D721Med (cell line): Measurements from ENCODE around the gene MICAL3.

Source experiments
- DNase-seq: peaks from one replicate; pipeline ENCODE4 v3.0.0; 2011; ENCODE audit warnings: low spot score; ENCODE audit not compliant: insufficient read length
- FAIRE-seq: peaks from 2 replicates; lab custom pipeline; 2011; peaks lifted over from hg19 to GRCh38; lab: Jason Lieb, UNC
- TF ChIP-seq, protein P1 (sequence below): IDR thresholded peaks from 2 replicates; pipeline ENCODE4 v1.5.1; 2012; ENCODE audit warnings: mild to moderate bottlenecking, control low read depth; ENCODE audit not compliant: insufficient read depth; ENCODE audit errors: missing control alignments

The MICAL3 gene

DNA sequence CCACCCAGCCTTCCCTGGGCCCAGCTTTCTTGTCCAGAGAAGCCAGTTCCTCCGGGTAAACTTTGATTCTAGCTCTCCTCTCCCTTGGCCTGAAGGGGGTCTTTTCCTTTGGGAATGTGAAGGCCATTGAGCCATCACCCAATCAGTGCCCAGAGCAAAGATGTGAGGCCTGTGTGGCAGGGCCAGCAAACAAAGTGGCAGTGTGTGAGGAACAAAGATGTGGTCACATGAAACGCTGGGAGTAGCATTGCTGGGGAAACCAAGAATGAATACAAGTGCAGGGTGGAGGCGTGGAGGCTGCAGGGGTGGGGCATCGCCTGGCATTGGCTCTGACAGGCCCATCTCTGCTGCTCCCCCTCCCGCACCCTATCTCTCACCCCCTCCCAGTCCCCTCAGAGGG, 158.2 kb downstream of the MICAL3 start:
- no peak for FAIRE-seq
- TF ChIP-seq, protein P1, sequence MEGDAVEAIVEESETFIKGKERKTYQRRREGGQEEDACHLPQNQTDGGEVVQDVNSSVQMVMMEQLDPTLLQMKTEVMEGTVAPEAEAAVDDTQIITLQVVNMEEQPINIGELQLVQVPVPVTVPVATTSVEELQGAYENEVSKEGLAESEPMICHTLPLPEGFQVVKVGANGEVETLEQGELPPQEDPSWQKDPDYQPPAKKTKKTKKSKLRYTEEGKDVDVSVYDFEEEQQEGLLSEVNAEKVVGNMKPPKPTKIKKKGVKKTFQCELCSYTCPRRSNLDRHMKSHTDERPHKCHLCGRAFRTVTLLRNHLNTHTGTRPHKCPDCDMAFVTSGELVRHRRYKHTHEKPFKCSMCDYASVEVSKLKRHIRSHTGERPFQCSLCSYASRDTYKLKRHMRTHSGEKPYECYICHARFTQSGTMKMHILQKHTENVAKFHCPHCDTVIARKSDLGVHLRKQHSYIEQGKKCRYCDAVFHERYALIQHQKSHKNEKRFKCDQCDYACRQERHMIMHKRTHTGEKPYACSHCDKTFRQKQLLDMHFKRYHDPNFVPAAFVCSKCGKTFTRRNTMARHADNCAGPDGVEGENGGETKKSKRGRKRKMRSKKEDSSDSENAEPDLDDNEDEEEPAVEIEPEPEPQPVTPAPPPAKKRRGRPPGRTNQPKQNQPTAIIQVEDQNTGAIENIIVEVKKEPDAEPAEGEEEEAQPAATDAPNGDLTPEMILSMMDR, result no peak
- DNase-seq, result no peak

DNA sequence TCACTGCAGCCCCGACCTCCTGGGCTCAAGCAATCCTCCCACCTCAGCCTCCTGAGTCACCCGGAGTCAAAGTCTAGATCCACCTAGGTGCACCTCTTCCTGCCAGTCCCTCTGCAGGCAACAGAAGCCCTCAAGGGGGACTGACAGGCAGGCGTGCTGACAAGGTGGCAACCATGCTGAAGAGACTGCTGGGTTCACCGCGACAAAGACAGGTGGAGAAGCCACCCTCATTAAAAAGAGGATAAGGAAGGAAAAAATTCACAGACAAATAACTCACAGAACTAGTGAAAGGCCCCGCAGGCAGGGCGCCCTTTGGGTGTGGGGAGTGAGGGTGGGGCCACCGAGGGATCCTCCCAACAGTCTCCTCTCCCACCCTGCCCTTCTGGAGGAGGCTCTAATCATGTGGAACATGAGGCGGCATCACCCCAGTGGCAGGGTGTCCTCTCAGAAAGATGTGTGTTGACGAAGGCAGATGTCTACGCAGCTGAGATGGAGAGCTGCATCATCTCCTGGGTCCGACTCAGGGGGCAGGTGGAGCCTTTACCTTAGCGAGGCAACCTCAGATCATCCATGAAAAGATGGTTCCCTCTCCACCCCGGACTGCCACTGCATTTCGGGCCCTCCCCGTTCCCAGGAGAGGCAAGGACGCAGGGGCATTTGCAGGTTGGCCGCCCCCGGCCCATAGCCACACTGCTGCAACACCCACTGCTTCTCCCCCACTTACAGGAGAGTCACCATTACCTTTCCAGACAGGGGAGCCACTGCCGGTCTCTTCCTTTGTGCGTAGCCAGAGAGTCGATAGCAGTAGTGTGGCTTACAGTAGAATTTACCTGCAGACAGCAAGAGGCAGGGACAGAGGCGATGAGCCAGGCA, 158.9 kb downstream of the MICAL3 start:
- FAIRE-seq (no peak), DNase-seq (no peak)
- TF ChIP-seq, protein P1, result no peak

DNA sequence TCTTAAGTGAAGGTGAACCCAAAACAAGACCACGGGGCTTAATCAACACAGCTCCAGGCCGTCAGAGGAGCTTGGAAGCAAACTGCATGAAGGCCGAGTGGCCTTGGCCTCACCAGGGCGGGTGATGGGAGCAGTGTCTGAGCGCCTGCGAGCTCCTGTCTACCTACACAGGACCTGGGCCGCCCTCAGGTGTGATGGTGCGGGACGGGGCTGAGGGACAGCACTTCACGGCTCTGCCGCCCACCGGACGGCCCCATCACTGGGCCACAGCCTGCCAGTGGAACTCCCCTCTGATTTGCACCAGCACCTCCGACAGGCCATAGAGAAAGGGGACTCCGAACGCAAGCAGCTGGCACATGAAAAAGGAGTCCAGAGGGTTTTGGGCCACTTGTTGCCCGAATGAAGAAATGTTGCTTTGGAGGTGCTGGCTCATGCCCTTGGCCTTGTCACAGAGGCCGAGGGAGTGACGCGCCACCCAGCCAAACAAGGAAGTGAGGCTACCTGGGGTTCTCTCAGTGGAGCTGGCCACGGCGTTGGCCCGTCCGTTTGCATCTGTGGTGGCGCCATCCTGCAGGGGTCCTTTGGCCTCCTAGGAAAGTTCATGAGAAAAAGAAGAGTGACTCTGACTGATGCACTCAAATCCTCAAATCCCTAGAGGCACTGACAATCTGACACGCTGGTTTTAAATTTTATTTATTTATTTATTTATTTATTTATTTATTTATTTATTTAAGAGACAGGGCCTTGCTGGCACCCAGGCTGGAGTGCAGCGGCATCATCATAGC, 159.8 kb downstream of the MICAL3 start:
- FAIRE-seq (no peak), DNase-seq (no peak)
- TF ChIP-seq, protein P1, result no peak

DNA sequence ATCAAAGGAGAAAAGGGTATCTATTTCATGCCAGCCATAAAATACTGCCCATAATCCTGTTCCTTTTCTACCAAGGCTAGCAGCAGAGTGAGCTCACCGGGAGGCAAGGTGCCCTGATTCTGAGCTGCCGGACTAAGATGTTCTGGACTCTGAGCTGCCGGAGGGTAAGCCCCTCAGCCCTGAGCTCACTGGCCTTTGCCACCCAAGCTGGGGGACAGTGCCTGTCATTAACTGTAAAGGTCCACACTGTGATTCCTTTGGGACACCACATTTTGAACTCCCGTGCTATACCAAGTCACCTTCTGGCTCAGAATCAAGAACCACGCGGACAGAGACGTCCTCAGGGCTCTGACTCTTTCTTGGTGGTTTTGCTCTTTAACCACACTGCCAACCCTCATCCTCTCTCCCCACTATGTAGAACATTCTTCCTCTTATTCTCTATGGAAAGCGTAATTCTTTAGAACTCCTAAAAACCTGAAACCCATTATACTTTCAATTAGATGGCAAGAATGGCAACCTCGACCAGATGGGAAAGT, 161.6 kb downstream of the MICAL3 start:
- DNase-seq (no peak), FAIRE-seq (no peak)
- TF ChIP-seq, protein P1, result no peak

DNA sequence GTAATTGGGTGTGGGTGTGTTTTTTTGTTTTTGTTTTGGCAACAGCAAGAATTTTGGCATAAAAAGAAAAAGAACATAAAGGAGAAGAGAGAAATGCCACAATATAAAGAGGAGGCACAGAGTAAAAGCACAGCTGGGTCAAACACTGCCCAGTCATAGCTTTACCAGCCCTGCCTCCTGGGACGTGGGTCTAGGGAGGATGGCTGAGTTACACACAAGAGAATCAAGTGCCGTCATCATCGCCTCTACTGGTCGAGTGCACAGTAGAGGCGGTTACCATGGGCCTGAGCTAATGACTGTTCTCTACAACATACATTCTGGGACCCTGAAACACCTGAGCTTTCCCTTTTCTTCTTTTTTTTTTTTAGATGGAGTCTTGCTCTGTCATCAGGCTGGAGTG, 162.5 kb downstream of the MICAL3 start:
- DNase-seq, result no peak
- TF ChIP-seq, protein P1, result no peak

DNA sequence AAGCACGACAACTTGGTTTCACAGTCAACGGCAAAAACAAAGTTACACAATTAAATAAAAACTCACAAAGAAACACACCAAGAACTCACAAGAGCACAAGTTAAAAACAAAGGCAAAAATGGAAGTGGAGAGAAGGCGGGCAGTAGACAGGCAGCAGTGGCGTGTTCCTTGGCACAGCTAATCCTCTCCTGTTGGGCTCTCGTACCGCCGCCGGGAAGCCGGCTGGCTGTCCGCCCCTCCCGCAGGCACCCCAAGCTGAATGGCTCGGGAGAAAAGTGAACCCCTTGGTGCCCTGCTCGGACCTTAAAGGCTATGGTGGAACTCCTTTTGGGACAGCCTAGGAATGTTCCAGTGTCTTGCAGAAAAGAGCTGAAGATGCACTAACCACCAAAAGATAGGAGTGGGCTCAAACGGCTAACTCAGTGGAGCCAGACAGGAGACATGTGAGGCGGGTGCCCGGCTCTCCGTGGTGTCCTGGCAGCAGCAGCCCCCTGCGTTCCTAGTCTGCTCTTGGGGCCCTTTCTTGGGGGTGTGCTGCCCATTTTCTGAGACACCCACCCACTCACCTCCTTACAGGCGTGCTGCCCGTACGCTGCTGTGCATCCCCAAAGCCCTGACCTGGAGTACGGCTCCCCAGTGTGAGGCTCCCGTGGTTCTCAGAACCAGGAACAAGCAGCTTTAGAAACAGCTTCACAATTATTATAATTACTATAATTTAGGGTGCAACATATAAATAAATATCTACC, 164.0 kb downstream of the MICAL3 start:
- TF ChIP-seq, protein P1, result no peak
- FAIRE-seq (no peak), DNase-seq (no peak)

More for the DNA sequence above, 162.5 kb downstream of the MICAL3 start:
- FAIRE-seq, result no peak
